Measurements from ENCODE around the gene SIPA1L3. TPM values are rescaled to one million over a fixed set of nuclear protein-coding genes. Genes with fewer than 3 reads are reported as not detected.

Gene SIPA1L3
- total and polyA plus RNA-seq, 2 donors from 2014 or later: 5.8 to 61.7 TPM

GRCh38 chr19:38162094-38162493, 255.1 kb downstream of the SIPA1L3 start:
- FAIRE-seq (no peak), DNase-seq (no peak)
- no peak overlapping the region for H3K4me3 ChIP-seq (ENCODE audit: low read length in 3 of 3)
- no peak overlapping the region for H3K9ac ChIP-seq (ENCODE audit: low read length in 3 of 3)
- H3K27me3 ChIP-seq (ENCODE audit: control insufficient read depth, insufficient read depth, low read length): no peaks in the 10 kb centered on the region
- TF ChIP-seq CTCF (IDR thresholded peaks at IDR 0.05; ENCODE audit: borderline replicate concordance, extremely low read depth, insufficient read depth): no peak
- H3K9me3 ChIP-seq (ENCODE audit: control insufficient read depth in 2 of 3, insufficient read depth in 1 of 3, low read length in 3 of 3): peaks cover 0 to 7% (median 0%) of the 10 kb centered on the region in 3 donors
- H3K4me1 ChIP-seq (ENCODE audit: control insufficient read depth in 2 of 3, insufficient read depth in 2 of 3, low read depth in 1 of 3, low read length in 3 of 3): no peaks in the 10 kb centered on the region
- no peak overlapping the region for H3K27ac ChIP-seq (ENCODE audit: low read depth in 2 of 2, low read length in 2 of 2)
- intact Hi-C loops (cut with DNase I): no loop called here
- H3K36me3 ChIP-seq (ENCODE audit: control insufficient read depth in 2 of 3, insufficient read depth in 3 of 3, low read length in 3 of 3): peaks cover 3 to 28% (median 15%) of the 10 kb centered on the region in 3 donors

- peaks cover 3 to 30% (median 15%) of the 10 kb centered on the region in 3 donors for H3K36me3 ChIP-seq (ENCODE audit: control insufficient read depth in 2 of 3, insufficient read depth in 3 of 3, low read length in 3 of 3)
- H3K4me3 ChIP-seq (ENCODE audit: low read length in 3 of 3): no peak overlapping the region
- intact Hi-C loops (cut with DNase I): no loop called here
- H3K9ac ChIP-seq (ENCODE audit: low read length in 3 of 3): no peak overlapping the region
- no peaks in the 10 kb centered on the region for H3K27me3 ChIP-seq (ENCODE audit: control insufficient read depth, insufficient read depth, low read length)
- FAIRE-seq: no peak
- no peaks in the 10 kb centered on the region for H3K4me1 ChIP-seq (ENCODE audit: control insufficient read depth in 2 of 3, insufficient read depth in 2 of 3, low read depth in 1 of 3, low read length in 3 of 3)
- H3K9me3 ChIP-seq (ENCODE audit: control insufficient read depth in 2 of 3, insufficient read depth in 1 of 3, low read length in 3 of 3): peaks cover 0 to 7% (median 0%) of the 10 kb centered on the region in 3 donors
- no peak for DNase-seq
- no peak overlapping the region for H3K27ac ChIP-seq (ENCODE audit: low read depth in 2 of 2, low read length in 2 of 2)
- TF ChIP-seq CTCF (IDR thresholded peaks at IDR 0.05; ENCODE audit: borderline replicate concordance, extremely low read depth, insufficient read depth): no peak
Measured at GRCh38 chr19:38162632-38163031, 255.6 kb downstream of the SIPA1L3 start.

- Histone ChIP-seq H3K4me3 (ENCODE audit: low read length in 3 of 3) (no peak overlapping the region), H3K27ac (ENCODE audit: low read depth in 2 of 2, low read length in 2 of 2) (no peak overlapping the region), H3K27me3 (ENCODE audit: control insufficient read depth, insufficient read depth, low read length) (no peaks in the 10 kb centered on the region), H3K4me1 (ENCODE audit: control insufficient read depth in 2 of 3, insufficient read depth in 2 of 3, low read depth in 1 of 3, low read length in 3 of 3) (no peaks in the 10 kb centered on the region), H3K9ac (ENCODE audit: low read length in 3 of 3) (no peak overlapping the region), H3K9me3 (ENCODE audit: control insufficient read depth in 2 of 3, insufficient read depth in 1 of 3, low read length in 3 of 3) (peaks cover 0 to 7% (median 0%) of the 10 kb centered on the region in 3 donors), H3K36me3 (ENCODE audit: control insufficient read depth in 2 of 3, insufficient read depth in 3 of 3, low read length in 3 of 3) (peaks cover 3 to 32% (median 16%) of the 10 kb centered on the region in 3 donors)
- intact Hi-C loops (cut with DNase I): no loop called here
- FAIRE-seq (no peak), DNase-seq (no peak)
- no peak for TF ChIP-seq CTCF (IDR thresholded peaks at IDR 0.05; ENCODE audit: borderline replicate concordance, extremely low read depth, insufficient read depth)
Measured at GRCh38 chr19:38163419-38164290, 256.6 kb downstream of the SIPA1L3 start.
